PC-9 (cell line): ENCODE data around the gene SAMD9L.

Experiments used
- CTCF ChIP-seq: fragments of 200-600 bp; sonication (generic); conservative IDR thresholded peaks from 2 replicates; pipeline ENCODE4 v1.6.1; 2017; ENCODE audit warnings: mixed run types, antibody characterized with exemption, mild to moderate bottlenecking, moderate library complexity
- EZH2 ChIP-seq: fragments of 200-600 bp; sonication (generic); IDR thresholded peaks from 2 replicates; pipeline ENCODE4 v1.8.0; 2017; ENCODE audit warnings: antibody characterized with exemption, low read depth

GRCh38 chr7:93117852-93118530, 30.2 kb downstream of the SAMD9L start, which contains the start of gene SAMD9:
- no peak for TF ChIP-seq CTCF
- no peak for TF ChIP-seq EZH2
